ENCODE data around the gene KAT7. TPM values are rescaled to one million over a fixed set of nuclear protein-coding genes. Genes with fewer than 3 reads are reported as not detected.

The KAT7 gene
- total and polyA plus RNA-seq, 2 of the 8 experiments (the other 6 are each of a cell fraction or from before 2014, with no cell fraction given) = 90.9 to 139 TPM

DNA sequence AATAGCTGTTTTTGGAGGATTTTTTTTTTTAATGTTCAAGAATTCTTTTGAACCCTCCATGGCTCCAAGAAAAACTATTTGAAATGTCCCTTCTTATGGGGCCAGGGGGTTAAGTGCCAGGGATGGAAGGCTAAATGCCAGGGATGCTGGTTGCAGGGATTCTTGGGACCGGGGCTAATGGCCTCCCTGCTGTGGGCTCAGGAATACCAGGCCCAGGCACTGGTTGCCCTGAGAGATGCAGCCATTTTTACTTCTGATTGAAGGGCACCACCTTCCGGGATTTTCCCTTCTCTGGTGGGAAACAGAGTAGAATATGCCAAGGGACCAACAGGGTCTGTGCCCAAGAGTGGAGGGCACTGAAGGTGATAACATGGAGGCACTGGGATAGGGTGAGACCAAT is 10.9 kb upstream of the KAT7 start (continued):
- TF ChIP-seq SP4 (IDR thresholded peaks at IDR 0.05; ENCODE audit: low read length) = no peak
- no peak for TF ChIP-seq SP2 (IDR thresholded peaks at IDR 0.05; ENCODE audit: low read length)

Measured in H1 (cell line).